HepG2 (cell line): ENCODE data around the gene RPE65.

Source experiments
- KDM1A ChIP-seq: IDR thresholded peaks from 2 replicates; pipeline ENCODE4 v1.6.1; 2016; ENCODE audit warnings: missing compliant biosample characterization
- NONO ChIP-seq, 2 experiments: fragments of 450-650 bp in 1 of 2; sonication (generic) in 1 of 2; formaldehyde crosslinking in 1 of 2; IDR thresholded peaks in 1 of 2; conservative IDR thresholded peaks in 1 of 2; 2 replicates each; pipeline versions ENCODE4 v1.6.1 to v1.8.0; 2017 to 2022; ENCODE audit warnings: mild to moderate bottlenecking in 1 of 2, missing genetic modification reagents in 1 of 2, moderate library complexity in 1 of 2
- POLR2A ChIP-seq, 2 experiments: IDR thresholded peaks; 2 replicates each; pipeline ENCODE4 v1.6.1; 2011; ENCODE audit warnings: low read depth in 2 of 2, low read length in 2 of 2, mild to moderate bottlenecking in 1 of 2, moderate library complexity in 1 of 2; ENCODE audit not compliant: insufficient read depth in 1 of 2
- SIN3B ChIP-seq: fragments of 150-350 bp; IDR thresholded peaks from 2 replicates; pipeline ENCODE4 v1.6.1; 2014; ENCODE audit warnings: low read length
- SMC3 ChIP-seq: IDR thresholded peaks from 2 replicates; pipeline ENCODE4 v1.6.1; 2011; ENCODE audit warnings: low read length, improper control_type of control experiment
- XBP1 ChIP-seq: sonication (generic); formaldehyde crosslinking; IDR thresholded peaks from 2 replicates; pipeline ENCODE4 v1.5.0; 2020; ENCODE audit warnings: missing genetic modification reagents
- ZNF263 ChIP-seq: sonication (generic); formaldehyde crosslinking; IDR thresholded peaks from 2 replicates; pipeline ENCODE4 v1.4.0; 2020; ENCODE audit warnings: missing genetic modification reagents
- TF ChIP-seq, protein P1 (sequence below): sonication (generic); formaldehyde crosslinking; IDR thresholded peaks from 2 replicates; pipeline ENCODE4 v1.9.0; 2021; ENCODE audit warnings: missing genetic modification reagents, borderline replicate concordance
- TF ChIP-seq, protein P2 (sequence below): sonication (generic); formaldehyde crosslinking; IDR thresholded peaks from 2 replicates; pipeline ENCODE4 v1.5.0; 2020; ENCODE audit warnings: mild to moderate bottlenecking, missing genetic modification reagents, moderate library complexity
- TF ChIP-seq, protein P3 (sequence below): sonication (generic); formaldehyde crosslinking; IDR thresholded peaks from 2 replicates; pipeline ENCODE4 v1.4.0; 2020; ENCODE audit warnings: mild to moderate bottlenecking, missing genetic modification reagents

DNA sequence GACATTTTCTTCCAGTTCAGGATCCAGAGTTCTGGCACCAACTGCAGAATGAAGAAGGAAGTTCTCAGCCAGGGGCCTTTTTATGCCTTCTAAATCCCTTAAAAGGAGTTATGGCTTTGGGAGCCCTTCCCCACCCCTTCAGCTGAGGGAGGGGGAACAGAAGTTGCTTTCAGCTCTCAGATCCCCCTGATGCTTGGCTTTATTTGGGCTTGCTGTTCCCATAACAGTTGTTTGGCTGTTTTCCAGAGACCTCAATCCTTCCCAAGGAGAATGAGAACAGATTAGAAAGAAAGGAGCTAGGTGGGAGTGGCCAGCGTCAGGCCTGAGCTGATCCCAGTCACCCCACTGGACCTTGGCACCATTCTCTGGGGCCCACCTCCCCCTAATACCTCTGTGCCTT lies at the start of gene RPE65:
- TF ChIP-seq SMC3 (no peak), XBP1 (no peak), SIN3B (no peak), NONO (IDR thresholded peaks at IDR 0.05) (no peak), NONO (CRISPR knock-in tag; conservative IDR thresholded peaks at IDR 0.05) (no peak), KDM1A (CRISPR knock-in tag) (no peak), POLR2A (IDR thresholded peaks at IDR 0.05; ENCODE audit: insufficient read depth in 1 of 2, low read depth in 2 of 2, low read length in 2 of 2) (no peak), ZNF263 (CRISPR knock-in tag) (no peak)
- TF ChIP-seq, protein P1, sequence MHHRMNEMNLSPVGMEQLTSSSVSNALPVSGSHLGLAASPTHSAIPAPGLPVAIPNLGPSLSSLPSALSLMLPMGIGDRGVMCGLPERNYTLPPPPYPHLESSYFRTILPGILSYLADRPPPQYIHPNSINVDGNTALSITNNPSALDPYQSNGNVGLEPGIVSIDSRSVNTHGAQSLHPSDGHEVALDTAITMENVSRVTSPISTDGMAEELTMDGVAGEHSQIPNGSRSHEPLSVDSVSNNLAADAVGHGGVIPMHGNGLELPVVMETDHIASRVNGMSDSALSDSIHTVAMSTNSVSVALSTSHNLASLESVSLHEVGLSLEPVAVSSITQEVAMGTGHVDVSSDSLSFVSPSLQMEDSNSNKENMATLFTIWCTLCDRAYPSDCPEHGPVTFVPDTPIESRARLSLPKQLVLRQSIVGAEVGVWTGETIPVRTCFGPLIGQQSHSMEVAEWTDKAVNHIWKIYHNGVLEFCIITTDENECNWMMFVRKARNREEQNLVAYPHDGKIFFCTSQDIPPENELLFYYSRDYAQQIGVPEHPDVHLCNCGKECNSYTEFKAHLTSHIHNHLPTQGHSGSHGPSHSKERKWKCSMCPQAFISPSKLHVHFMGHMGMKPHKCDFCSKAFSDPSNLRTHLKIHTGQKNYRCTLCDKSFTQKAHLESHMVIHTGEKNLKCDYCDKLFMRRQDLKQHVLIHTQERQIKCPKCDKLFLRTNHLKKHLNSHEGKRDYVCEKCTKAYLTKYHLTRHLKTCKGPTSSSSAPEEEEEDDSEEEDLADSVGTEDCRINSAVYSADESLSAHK (CRISPR knock-in tag): no peak
- TF ChIP-seq, protein P2, sequence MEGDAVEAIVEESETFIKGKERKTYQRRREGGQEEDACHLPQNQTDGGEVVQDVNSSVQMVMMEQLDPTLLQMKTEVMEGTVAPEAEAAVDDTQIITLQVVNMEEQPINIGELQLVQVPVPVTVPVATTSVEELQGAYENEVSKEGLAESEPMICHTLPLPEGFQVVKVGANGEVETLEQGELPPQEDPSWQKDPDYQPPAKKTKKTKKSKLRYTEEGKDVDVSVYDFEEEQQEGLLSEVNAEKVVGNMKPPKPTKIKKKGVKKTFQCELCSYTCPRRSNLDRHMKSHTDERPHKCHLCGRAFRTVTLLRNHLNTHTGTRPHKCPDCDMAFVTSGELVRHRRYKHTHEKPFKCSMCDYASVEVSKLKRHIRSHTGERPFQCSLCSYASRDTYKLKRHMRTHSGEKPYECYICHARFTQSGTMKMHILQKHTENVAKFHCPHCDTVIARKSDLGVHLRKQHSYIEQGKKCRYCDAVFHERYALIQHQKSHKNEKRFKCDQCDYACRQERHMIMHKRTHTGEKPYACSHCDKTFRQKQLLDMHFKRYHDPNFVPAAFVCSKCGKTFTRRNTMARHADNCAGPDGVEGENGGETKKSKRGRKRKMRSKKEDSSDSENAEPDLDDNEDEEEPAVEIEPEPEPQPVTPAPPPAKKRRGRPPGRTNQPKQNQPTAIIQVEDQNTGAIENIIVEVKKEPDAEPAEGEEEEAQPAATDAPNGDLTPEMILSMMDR: no peak
- TF ChIP-seq, protein P3, sequence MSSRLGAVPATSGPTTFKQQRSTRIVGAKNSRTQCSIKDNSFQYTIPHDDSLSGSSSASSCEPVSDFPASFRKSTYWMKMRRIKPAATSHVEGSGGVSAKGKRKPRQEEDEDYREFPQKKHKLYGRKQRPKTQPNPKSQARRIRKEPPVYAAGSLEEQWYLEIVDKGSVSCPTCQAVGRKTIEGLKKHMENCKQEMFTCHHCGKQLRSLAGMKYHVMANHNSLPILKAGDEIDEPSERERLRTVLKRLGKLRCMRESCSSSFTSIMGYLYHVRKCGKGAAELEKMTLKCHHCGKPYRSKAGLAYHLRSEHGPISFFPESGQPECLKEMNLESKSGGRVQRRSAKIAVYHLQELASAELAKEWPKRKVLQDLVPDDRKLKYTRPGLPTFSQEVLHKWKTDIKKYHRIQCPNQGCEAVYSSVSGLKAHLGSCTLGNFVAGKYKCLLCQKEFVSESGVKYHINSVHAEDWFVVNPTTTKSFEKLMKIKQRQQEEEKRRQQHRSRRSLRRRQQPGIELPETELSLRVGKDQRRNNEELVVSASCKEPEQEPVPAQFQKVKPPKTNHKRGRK (CRISPR knock-in tag): no peak
